ENCODE data around the gene KIF26A. TPM values are rescaled to one million over a fixed set of nuclear protein-coding genes. Genes with fewer than 3 reads are reported as not detected.

The KIF26A gene
- total RNA-seq, 4 donors from 2014 or later: 0.53 to 5.8 (median 1.6) TPM

- peak in 1 of 3 donors; percentile 30 for DNase-seq
- peaks cover 0 to 18% of the 10 kb centered on the region in 2 donors for H3K27me3 ChIP-seq
- no peak overlapping the region for H3K4me3 ChIP-seq
- H3K27ac ChIP-seq: no peak overlapping the region
- peaks cover 0 to 9% (median 4%) of the 10 kb centered on the region in 4 donors for H3K9me3 ChIP-seq
- H3K36me3 ChIP-seq: no peaks in the 10 kb centered on the region
- H3K4me1 ChIP-seq: peaks cover 0 to 9% (median 5%) of the 10 kb centered on the region in 4 donors
- TF ChIP-seq, protein P1, sequence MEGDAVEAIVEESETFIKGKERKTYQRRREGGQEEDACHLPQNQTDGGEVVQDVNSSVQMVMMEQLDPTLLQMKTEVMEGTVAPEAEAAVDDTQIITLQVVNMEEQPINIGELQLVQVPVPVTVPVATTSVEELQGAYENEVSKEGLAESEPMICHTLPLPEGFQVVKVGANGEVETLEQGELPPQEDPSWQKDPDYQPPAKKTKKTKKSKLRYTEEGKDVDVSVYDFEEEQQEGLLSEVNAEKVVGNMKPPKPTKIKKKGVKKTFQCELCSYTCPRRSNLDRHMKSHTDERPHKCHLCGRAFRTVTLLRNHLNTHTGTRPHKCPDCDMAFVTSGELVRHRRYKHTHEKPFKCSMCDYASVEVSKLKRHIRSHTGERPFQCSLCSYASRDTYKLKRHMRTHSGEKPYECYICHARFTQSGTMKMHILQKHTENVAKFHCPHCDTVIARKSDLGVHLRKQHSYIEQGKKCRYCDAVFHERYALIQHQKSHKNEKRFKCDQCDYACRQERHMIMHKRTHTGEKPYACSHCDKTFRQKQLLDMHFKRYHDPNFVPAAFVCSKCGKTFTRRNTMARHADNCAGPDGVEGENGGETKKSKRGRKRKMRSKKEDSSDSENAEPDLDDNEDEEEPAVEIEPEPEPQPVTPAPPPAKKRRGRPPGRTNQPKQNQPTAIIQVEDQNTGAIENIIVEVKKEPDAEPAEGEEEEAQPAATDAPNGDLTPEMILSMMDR (IDR thresholded peaks at IDR 0.05): no peak
- TF ChIP-seq POLR2A (IDR thresholded peaks at IDR 0.05): no peak
Observed at GRCh38 chr14:104131968-104132732, 6.2 kb upstream of the KIF26A start.

GRCh38 chr14:104132981-104133380, 5.4 kb upstream of the KIF26A start:
- DNase-seq: peak in 1 of 3 donors; percentile 31
- Histone ChIP-seq H3K27me3 (peaks cover 0 to 26% of the 10 kb centered on the region in 2 donors), H3K27ac (no peak overlapping the region), H3K9me3 (peaks cover 0 to 9% (median 4%) of the 10 kb centered on the region in 4 donors), H3K36me3 (no peaks in the 10 kb centered on the region), H3K4me3 (no peak overlapping the region), H3K4me1 (peaks cover 0 to 17% (median 10%) of the 10 kb centered on the region in 4 donors)
- no peak for TF ChIP-seq POLR2A (IDR thresholded peaks at IDR 0.05)
- TF ChIP-seq, protein P1 (IDR thresholded peaks at IDR 0.05): no peak

DNA sequence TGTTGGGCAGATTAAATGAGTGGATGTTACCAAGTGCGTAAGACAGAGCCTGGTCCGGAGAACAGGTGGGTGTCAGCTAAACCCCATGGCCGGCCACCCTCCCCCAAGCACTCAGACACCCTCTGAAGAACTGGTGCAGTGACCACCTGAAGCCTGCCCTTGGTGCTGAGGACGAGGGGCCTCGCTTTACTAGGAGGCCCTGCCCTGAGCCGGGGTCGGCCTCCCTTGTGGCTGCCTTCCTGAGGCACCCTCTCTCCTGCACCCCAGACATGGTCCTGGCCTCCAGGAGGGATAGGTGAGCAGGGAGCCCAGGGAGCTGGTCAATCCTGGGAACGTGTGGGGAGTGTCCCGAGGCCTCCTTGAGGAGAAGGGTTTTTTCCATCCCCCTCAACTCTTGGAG, 4.9 kb upstream of the KIF26A start:
- peaks cover 0 to 31% of the 10 kb centered on the region in 2 donors for H3K27me3 ChIP-seq
- no peak overlapping the region for H3K4me3 ChIP-seq
- no peak for DNase-seq
- no peaks in the 10 kb centered on the region for H3K36me3 ChIP-seq
- H3K4me1 ChIP-seq: peaks cover 0 to 22% (median 12%) of the 10 kb centered on the region in 4 donors
- H3K27ac ChIP-seq: no peak overlapping the region
- H3K9me3 ChIP-seq: peaks cover 0 to 9% (median 4%) of the 10 kb centered on the region in 4 donors
- TF ChIP-seq, protein P1 (IDR thresholded peaks at IDR 0.05): no peak
- TF ChIP-seq POLR2A (IDR thresholded peaks at IDR 0.05): no peak

DNA sequence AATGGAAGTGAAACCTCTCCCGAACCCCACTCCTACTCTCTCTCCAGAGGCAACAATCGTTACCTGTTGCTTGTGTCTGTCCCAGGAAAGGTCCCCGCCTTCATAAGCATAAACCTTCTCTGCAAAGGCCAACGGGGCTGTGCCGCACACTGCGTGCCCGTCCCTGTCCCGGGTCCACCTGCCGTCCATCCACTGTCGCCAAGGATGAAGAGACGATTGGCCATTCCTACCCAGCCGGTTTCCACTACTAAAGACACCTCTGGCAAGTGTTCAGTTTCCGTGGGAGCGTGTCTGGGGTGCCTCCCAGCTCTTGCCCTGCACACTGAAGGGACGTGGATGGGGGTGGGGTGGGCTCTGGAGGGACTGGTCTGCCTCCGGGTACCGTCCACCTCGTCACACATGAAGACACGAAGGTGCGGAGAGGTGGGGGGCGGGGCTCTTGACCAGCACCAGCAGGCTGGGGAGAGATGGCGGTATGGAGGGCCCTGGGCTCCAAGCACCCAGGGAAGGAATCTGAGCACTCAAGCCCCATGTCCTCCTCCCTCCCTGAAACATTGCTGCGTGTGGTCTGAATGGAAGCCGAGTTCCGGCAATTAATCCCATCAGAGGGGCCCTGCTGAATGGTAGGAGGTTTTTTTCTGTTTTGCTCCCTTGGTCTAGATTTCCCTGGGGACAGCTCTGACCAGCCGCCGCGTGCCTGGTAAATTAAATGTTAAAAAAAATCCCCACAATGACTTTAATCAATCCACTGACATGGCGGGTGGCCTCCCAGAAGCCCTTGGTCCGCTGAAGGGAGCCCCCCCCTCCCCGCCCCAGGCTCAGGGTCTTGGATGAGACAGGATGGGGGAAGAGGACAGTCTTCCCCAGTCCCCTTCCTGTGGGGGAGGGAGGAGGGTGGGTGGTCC, 4.1 kb upstream of the KIF26A start:
- H3K27me3 ChIP-seq: peaks cover 0 to 37% of the 10 kb centered on the region in 2 donors
- H3K36me3 ChIP-seq: no peaks in the 10 kb centered on the region
- H3K9me3 ChIP-seq: peaks cover 0 to 9% (median 3%) of the 10 kb centered on the region in 4 donors
- peaks cover 0 to 25% (median 15%) of the 10 kb centered on the region in 4 donors for H3K4me1 ChIP-seq
- H3K27ac ChIP-seq: no peak overlapping the region
- no peak overlapping the region for H3K4me3 ChIP-seq
- TF ChIP-seq, protein P1 (IDR thresholded peaks at IDR 0.05): no peak
- TF ChIP-seq POLR2A (IDR thresholded peaks at IDR 0.05): no peak
- DNase-seq: peak in 1 of 3 donors; percentile 33

DNA sequence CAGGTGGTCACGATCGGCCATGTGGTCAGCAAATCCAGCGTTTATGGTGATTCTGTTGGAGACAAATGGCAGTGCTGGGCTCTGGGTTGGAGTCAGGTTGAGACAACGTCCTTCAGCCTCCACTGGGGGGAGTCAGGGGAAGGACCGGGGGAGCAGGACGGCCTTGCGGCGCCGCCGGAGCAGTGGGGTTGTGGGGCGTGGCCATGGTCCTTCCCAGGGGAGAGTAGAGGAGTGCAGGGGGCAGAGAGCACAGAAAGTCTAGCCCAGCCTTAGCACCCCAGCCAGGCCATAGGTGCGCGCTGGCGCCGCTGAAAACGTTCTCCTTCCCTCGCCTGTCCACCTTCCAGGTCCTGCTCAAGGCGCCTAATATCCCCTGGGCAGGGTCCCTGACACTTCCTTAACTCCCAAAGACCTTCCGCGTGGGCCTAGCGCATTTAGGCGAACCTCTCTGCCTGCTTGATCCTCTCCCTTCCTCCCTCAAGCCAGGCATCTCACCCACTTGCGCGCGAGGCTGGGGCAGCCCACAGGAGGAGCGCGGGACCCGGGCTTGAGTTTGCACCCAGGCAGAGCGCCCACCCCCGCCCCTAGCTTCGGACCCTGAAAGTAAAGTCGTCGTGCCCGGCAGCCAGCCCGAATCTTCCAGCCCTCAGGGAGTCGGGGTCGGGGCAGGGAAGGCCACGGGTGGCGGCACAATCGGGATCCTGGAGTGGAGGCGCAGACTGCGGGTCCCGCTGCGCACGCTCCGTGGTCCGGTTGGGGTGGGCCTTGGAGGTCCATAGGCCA, 3.1 kb upstream of the KIF26A start:
- no peak overlapping the region for H3K27ac ChIP-seq
- peaks cover 0 to 6% (median 0%) of the 10 kb centered on the region in 4 donors for H3K9me3 ChIP-seq
- H3K4me3 ChIP-seq: no peak overlapping the region
- peaks cover 0 to 25% (median 15%) of the 10 kb centered on the region in 4 donors for H3K4me1 ChIP-seq
- peak in 1 of 3 donors; percentile 44 for DNase-seq
- TF ChIP-seq, protein P1 (IDR thresholded peaks at IDR 0.05): no peak
- H3K27me3 ChIP-seq: peaks cover 0 to 37% of the 10 kb centered on the region in 2 donors
- no peaks in the 10 kb centered on the region for H3K36me3 ChIP-seq
